Stimulated activated CD8-positive, alpha-beta memory T cell treated with anti-CD3 and anti-CD28 coated beads, Interleukin-4, amount 100 ng/mL, for 48 hours (primary cell): ENCODE measurements around the gene GTF3C5.
"Not testable (repeated sequence)": the region's sequence is repeated elsewhere in the genome, so short reads cannot be mapped to it uniquely, and the experiment has no call there.

ENCODE experiments used
- DNase-seq: peaks from one replicate; pipeline ENCODE4 v3.0.0-alpha.2; 2020

The GTF3C5 gene

DNA sequence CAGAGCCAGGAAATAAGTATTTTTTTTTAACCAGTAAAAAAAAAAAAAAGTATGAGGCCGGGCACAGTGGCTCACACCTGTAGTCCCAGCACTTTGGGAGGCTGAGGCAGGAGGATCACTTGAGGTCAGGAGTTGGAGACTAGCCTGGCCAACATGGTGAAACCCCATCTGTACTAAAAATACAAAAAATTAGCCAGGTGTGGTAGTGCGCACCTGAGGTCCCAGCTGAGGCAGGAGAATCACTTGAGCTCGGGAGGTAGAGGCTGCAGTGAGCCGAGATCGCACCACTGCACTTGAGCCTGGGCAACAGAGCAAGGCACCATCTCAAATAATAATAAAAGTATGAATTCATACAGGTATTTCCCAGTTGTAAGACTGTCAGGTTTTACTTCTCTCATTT lies 41.4 kb downstream of the GTF3C5 start:
- not testable (repeated sequence) for DNase-seq

DNA sequence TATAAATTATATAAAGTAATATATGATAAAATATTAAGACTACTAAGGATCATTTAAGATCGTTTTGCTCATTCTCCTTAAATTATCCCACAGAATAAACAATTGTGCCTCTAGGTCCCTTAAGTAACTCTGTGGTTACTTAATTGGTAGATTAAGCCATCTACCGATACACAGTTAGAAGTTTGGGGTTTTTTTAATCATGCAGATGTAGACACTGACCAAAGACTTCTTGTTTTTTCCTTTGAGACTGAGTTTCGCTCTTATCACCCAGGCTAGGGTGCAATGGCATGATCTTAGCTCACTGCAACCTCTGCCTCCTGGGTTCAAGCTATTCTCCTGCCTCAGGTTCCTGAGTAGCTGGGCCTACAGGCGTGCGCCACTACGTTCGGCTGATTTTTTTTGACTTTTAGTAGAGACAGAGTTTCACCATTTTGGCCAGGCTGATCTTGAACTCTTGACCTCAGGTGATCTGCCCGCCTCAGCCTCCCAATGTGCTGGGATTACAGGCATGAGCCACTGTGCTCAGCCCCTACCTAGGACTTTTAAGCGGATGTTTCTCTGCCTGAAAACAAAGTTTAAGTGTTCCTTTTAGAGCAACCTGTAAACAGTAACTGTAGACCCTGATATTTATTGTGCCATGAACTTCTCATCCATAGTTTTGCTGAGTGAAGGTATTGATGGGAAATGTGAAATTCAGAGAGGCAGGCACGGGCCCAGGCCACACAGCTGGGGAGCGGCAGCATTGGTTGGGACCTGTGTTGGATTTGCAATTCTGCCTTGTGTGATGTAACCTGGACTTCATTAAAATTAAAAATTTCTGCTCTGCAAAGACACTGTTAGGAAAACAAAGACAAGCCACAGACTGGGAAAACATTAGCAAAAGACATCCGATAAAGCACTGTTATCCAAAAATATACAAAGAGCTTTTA lies 42.6 kb downstream of the GTF3C5 start:
- DNase-seq = no peak

DNA sequence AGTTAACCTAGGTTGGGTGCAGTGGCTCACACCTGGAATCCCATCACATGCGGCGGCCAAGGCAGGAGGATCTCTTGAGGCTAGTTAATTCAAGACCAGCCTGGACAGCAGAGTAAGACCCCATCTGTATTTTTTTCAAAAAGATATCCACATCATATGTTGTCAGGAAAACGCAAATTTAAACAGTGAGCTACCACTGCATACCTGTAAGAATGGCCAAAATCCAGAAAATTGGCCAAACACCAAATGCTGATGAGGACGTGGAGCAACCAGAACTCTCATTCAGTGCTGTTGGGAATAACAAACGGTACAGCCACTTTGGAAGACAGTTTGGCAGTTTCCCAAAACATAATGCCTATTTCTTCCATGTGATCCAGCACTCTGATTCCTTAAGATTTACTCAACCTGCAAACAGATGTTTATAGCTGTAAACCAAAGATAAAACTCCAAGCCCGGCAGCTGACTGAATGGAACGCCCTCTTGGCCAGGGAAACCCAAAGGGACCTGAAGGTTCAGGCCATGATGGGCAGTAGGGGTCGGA lies 43.4 kb downstream of the GTF3C5 start:
- no peak for DNase-seq

DNA sequence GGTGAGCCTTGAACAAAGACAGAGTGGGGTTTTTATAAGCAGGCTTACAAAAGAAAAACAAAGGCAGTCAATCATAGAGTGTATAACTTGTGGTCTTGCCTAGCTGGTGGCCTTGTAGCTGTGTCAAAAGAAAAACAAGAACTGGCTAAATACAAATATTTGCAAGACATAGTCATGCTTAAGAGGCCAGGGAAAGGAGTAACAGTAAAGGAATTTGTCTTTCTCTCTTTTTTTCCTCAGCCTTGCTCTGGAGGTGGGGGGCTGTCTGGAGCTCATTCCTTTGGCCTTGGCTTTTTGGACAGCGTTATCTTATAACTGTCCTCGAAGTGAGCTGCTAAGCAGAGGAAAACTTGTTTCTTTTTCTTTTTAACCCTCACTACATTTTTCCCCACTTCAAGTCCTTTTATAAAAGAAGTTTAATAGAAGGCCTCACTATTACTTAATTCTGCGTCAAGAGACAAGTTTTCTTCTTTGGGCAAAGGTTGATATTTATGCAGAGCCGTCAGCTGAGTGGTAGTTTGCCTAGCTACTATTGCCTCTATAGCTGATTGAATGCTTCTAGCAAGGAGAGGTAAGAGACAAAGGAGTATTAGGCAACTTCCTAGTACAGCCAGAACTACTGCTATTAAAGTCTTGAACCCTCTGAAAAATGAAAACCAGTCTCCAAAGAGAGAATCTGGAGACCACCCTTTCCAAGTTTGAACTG lies 45.3 kb downstream of the GTF3C5 start:
- DNase-seq = no peak

- no peak for DNase-seq
These were observed 45.9 kb downstream of the GTF3C5 start for GRCh38 chr9:133076691-133077090.

DNA sequence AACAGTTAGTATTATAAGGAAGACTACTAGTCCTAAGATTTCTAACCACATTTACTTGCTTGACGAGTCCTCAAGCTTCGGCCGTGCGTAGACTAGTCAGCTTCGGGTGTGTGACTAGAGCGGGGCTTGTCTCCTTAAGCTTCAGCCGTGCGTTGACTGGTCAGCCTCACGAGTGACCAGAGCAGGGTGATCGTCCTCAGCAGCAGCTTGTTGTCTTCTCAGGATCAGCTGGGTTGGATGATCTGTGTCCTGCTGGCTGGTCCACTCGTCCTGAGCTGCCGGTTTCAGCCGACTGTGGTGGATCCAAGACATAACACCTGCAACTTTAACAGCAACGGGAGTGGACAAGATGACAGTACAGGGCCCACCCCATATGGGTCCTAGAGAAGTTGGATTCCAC lies 47.7 kb downstream of the GTF3C5 start:
- no peak for DNase-seq

DNA sequence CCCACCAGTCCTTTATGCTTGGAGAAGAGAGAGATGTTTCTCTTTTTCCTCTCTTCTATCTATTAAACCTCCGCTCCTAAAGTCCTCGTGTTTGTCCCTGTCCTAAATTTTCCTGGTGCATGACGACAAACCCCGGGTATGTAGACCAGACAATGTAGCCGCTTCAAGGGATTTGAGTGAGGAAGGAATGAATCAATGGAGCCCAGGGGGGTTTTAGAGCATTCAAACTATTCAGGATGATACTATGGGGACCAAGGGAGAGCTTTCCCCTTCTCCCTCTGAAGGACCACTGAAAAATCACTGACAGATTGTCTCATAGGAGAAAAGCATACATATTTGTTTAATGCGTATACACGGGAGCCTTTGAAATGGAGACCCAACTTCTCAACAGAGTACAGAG lies 49.4 kb downstream of the GTF3C5 start:
- no peak for DNase-seq

- not testable (repeated sequence) for DNase-seq
These were observed 50.3 kb downstream of the GTF3C5 start for GRCh38 chr9:133080786-133081779.

GRCh38 chr9:133081957-133082644 lies 51.3 kb downstream of the GTF3C5 start:
- DNase-seq = not testable (repeated sequence)

- DNase-seq = not testable (repeated sequence)
These were observed 52.9 kb downstream of the GTF3C5 start for GRCh38 chr9:133083688-133084087.

DNA sequence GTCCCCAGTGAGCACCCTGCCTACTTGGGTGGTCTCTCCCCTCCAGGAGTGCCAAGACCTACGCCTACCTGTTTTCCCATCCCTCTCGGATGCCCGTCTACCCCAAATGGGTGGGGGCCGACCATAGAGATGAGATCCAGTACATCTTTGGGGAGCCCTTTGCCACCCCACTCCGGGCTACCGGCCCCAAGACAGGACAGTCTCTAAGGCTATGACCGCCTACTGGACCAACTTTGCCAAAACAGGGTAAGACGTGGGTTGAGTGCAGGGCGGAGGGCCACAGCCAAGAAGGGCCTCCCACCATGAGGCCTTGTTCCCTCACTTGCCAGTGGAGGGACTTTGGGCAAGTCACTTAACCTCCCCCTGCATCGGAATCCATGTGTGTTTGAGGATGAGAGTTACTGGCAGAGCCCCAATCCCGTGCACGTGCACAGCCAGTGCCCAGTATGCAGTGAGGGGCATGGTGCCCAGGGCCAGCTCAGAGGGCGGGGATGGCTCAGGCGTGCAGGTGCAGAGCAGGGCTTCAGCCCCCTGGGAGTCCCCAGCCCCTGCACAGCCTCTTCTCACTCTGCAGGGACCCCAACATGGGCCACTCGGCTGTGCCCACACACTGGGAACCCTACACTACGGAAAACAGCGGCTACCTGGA lies 55.5 kb downstream of the GTF3C5 start:
- not testable (repeated sequence) for DNase-seq

- DNase-seq = no peak
These were observed 56.1 kb downstream of the GTF3C5 start for GRCh38 chr9:133086894-133087293.

- DNase-seq = no peak
These were observed 56.8 kb downstream of the GTF3C5 start for GRCh38 chr9:133087429-133088145.

DNA sequence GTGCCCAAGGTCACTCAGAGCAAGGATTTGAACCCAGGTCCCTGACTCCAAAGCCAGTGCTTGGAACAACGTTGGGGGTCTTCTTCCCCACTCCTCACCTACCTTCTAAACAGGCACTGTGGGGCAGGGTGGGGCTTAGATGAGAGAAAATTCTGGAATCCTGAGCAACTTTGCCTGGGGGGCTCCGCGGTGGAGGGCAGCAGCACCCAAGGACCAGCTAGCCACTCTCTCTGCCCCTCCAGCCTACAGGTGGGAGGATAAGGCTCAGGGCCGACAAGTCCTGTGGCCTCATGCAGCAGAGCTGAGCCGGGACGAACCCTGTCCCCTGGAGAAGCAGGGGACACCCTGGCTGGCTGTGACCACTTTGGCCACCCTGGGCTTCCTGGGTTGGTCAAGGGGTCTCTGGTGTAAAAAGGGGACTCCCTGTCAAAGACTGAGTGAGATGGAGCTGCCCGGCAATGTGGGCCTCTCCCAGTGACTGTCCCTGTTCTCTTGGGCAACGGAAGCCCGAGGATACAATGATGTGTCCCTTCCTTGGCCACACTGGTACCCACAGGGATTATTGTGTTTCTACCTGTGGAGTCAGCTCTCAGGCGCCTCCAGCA lies 57.5 kb downstream of the GTF3C5 start:
- DNase-seq = no peak

DNA sequence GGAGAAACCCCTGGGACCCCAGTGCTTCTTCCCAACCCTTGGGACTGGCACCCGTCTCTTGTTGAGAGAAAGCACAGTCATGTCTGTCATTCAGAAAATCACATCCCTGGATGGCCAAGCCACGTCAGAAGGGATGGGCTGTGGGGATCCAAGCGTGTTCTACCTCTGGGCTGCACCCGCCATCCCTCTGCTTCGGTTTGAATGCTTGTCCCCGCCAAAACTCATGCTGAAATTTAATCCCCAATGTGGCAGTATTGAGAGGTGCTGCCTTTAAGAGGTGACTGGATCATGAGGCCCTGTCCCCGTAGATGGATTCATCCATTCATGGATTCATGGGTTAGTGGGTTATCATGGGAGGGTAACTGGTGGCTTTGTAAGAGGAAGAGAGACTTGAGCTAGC lies 58.0 kb downstream of the GTF3C5 start:
- no peak for DNase-seq

- no peak for DNase-seq
These were observed 58.5 kb downstream of the GTF3C5 start for GRCh38 chr9:133089271-133089671.

DNA sequence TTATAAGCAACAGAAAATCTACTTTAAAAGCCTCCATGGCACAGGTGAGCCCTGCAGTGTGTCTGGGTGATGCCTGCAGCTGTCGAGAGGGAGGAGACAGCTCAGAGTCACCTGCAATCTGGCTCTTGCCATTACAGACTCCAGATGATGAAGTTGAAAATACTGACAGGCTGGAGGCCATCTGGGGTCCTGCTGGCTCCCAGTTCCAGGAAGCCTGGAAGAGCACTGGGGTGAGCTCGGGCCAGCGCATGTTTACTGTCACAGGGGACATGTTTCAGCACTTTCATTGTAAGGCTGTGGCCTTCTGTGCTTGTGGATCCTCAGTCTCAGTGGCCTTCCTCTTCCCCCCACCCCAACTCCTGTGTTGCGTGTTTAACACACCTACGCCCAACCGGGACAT lies 59.4 kb downstream of the GTF3C5 start:
- DNase-seq = no peak

GRCh38 chr9:133090752-133091385 lies 60.1 kb downstream of the GTF3C5 start:
- DNase-seq = no peak

- DNase-seq = not testable (repeated sequence)
These were observed 63.6 kb downstream of the GTF3C5 start for GRCh38 chr9:133094351-133094750.
